ENCODE measurements around the gene METTL23.

The METTL23 gene

DNA sequence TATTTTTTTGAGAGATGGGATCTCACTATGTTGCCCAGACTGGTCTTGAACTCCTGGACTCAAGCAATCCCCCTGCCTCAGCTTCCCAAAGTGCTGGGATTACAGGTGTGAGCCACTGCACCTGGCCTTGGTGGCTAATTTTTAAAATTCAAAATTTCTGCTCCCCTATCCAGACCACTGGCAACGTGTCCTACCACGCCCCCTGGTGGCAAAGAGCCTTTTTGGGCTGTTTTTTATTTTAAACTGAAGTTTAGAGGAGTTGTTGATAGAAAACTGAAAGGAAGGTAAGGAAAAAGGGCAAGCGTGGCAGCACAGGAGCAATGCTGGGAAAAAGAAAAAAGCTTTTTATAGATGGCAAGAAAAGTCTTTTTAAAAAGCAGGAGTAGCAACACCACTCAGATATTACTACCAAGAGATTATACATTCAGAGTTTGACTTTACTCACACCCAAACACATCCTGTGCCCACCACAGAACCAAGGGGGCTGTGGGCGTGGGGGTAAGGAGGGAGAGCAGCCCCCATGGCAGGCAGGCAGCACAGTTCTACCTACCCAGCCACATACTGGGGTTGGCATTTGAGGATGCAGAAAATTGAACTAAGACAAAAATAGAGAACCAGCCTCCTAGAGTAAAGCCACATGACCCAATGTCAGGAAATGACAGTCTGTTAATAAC is 11.7 kb upstream of the METTL23 start:
- no peaks in the 10 kb centered on the region for H3K9me3 ChIP-seq (ENCODE audit: insufficient read depth, low read length)
- H3K36me3 ChIP-seq (ENCODE audit: low read length): no peaks in the 10 kb centered on the region
- no peak overlapping the region for H3K9ac ChIP-seq (ENCODE audit: low read length)
- H3K4me2 ChIP-seq (ENCODE audit: low read depth, low read length, poor library complexity, severe bottlenecking): no peak overlapping the region
- H2AFZ ChIP-seq (ENCODE audit: low read depth, low read length, severe bottlenecking): no peak overlapping the region
- H3K27ac ChIP-seq (ENCODE audit: low read depth, low read length): no peak overlapping the region
- H3K27me3 ChIP-seq (ENCODE audit: low read length): no peaks in the 10 kb centered on the region
- H3K79me2 ChIP-seq (ENCODE audit: insufficient read depth, low read length): no peaks in the 10 kb centered on the region
- no peaks in the 10 kb centered on the region for H3K9me2 ChIP-seq (replicated peaks; ENCODE audit: insufficient read depth, low read length)
- H3F3A ChIP-seq (ENCODE audit: insufficient read depth): 0 out of 2 replicates have a peak, but pooled peaks cover 4% of the 10 kb centered on the region
- H3K4me3 ChIP-seq (ENCODE audit: insufficient read depth, low read length, poor library complexity, severe bottlenecking): no peak overlapping the region
- no peak for TF ChIP-seq EZH2phosphoT487 (conservative IDR thresholded peaks at IDR 0.05; ENCODE audit: low read length)
- TF ChIP-seq, protein P1, sequence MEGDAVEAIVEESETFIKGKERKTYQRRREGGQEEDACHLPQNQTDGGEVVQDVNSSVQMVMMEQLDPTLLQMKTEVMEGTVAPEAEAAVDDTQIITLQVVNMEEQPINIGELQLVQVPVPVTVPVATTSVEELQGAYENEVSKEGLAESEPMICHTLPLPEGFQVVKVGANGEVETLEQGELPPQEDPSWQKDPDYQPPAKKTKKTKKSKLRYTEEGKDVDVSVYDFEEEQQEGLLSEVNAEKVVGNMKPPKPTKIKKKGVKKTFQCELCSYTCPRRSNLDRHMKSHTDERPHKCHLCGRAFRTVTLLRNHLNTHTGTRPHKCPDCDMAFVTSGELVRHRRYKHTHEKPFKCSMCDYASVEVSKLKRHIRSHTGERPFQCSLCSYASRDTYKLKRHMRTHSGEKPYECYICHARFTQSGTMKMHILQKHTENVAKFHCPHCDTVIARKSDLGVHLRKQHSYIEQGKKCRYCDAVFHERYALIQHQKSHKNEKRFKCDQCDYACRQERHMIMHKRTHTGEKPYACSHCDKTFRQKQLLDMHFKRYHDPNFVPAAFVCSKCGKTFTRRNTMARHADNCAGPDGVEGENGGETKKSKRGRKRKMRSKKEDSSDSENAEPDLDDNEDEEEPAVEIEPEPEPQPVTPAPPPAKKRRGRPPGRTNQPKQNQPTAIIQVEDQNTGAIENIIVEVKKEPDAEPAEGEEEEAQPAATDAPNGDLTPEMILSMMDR (IDR thresholded peaks at IDR 0.05; ENCODE audit: insufficient read depth, low read length, poor library complexity, severe bottlenecking): peak; percentile 96
- no peaks in the 10 kb centered on the region for H4K20me1 ChIP-seq (ENCODE audit: low read depth, low read length)

DNA sequence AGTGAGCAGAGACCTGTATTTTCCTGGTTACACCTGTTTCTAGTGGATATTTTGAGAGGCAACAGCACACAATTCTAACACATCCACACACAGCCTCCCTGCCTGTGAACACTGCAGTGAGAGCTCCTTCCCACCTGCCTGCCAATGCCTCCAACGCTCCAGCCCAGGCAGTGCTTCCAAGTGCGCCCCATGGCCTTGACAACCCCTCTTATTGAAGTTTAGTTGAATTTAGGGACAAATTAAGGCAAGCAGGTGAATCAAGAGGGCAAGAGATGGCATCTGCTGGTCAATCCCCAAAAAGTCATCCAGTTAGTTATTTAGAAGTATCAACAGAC is 11.2 kb upstream of the METTL23 start:
- Histone ChIP-seq H2AFZ (ENCODE audit: low read depth, low read length, severe bottlenecking) (no peak overlapping the region), H3K9me3 (ENCODE audit: insufficient read depth, low read length) (no peaks in the 10 kb centered on the region), H4K20me1 (ENCODE audit: low read depth, low read length) (no peaks in the 10 kb centered on the region), H3K27me3 (ENCODE audit: low read length) (no peaks in the 10 kb centered on the region), H3K4me2 (ENCODE audit: low read depth, low read length, poor library complexity, severe bottlenecking) (no peak overlapping the region), H3K4me3 (ENCODE audit: insufficient read depth, low read length, poor library complexity, severe bottlenecking) (no peak overlapping the region), H3K36me3 (ENCODE audit: low read length) (0 out of 2 replicates have a peak, but pooled peaks cover 5% of the 10 kb centered on the region), H3K9ac (ENCODE audit: low read length) (no peak overlapping the region), H3K79me2 (ENCODE audit: insufficient read depth, low read length) (no peaks in the 10 kb centered on the region), H3K9me2 (replicated peaks; ENCODE audit: insufficient read depth, low read length) (no peaks in the 10 kb centered on the region), H3K27ac (ENCODE audit: low read depth, low read length) (no peak overlapping the region), H3F3A (ENCODE audit: insufficient read depth) (0 out of 2 replicates have a peak, but pooled peaks cover 4% of the 10 kb centered on the region)
- TF ChIP-seq, protein P1 (IDR thresholded peaks at IDR 0.05; ENCODE audit: insufficient read depth, low read length, poor library complexity, severe bottlenecking): no peak
- TF ChIP-seq EZH2phosphoT487 (conservative IDR thresholded peaks at IDR 0.05; ENCODE audit: low read length): no peak

DNA sequence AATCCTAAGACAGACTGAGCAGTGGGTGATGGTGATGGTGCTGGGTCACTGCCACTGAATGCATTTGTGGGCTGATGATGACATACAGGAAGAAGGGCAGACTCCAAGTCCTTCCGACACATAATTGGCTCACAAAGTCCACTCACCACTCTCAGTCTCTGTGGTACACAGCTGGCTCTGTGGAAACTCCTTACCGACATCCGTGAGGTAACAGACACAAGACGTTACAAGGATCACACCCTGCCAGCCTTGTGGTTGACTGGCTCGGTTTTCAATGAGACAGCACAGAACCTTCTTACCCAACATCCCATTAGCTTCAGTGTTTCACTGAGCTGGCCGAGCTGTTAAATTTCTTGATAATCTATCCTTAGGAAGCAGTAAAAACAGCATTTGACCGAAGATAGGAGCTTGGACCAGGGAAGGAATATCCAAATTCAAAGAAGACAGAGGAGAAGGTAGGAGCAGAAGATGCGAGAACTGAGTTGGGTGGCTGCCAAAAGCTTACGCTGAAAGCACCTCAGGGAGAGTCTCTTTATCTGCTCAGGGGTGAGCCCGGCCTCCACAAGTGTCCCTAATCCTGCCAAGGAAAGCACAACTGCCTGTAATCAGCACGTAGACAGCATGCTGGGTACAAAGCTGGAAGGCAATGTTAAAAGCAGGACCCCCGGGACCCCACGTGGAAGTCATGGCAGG is 10.3 kb upstream of the METTL23 start:
- no peaks in the 10 kb centered on the region for H3K79me2 ChIP-seq (ENCODE audit: insufficient read depth, low read length)
- no peak overlapping the region for H3K9ac ChIP-seq (ENCODE audit: low read length)
- no peak overlapping the region for H3K4me3 ChIP-seq (ENCODE audit: insufficient read depth, low read length, poor library complexity, severe bottlenecking)
- H3K27ac ChIP-seq (ENCODE audit: low read depth, low read length): no peak overlapping the region
- H3K36me3 ChIP-seq (ENCODE audit: low read length): 0 out of 2 replicates have a peak, but pooled peaks cover 6% of the 10 kb centered on the region
- H2AFZ ChIP-seq (ENCODE audit: low read depth, low read length, severe bottlenecking): no peak overlapping the region
- H3K9me2 ChIP-seq (replicated peaks; ENCODE audit: insufficient read depth, low read length): no peaks in the 10 kb centered on the region
- no peaks in the 10 kb centered on the region for H3K9me3 ChIP-seq (ENCODE audit: insufficient read depth, low read length)
- H3K27me3 ChIP-seq (ENCODE audit: low read length): no peaks in the 10 kb centered on the region
- no peak overlapping the region for H3K4me2 ChIP-seq (ENCODE audit: low read depth, low read length, poor library complexity, severe bottlenecking)
- H3F3A ChIP-seq (ENCODE audit: insufficient read depth): 0 out of 2 replicates have a peak, but pooled peaks cover 4% of the 10 kb centered on the region
- no peaks in the 10 kb centered on the region for H4K20me1 ChIP-seq (ENCODE audit: low read depth, low read length)
- TF ChIP-seq EZH2phosphoT487 (conservative IDR thresholded peaks at IDR 0.05; ENCODE audit: low read length): no peak
- TF ChIP-seq, protein P1 (IDR thresholded peaks at IDR 0.05; ENCODE audit: insufficient read depth, low read length, poor library complexity, severe bottlenecking): no peak
